HEK293T (cell line): ENCODE measurements around the gene CYP11A1.
"Not testable (repeated sequence)": the region's sequence is repeated elsewhere in the genome, so short reads cannot be mapped to it uniquely, and the experiment has no call there.

Source experiments
- CTCF ChIA-PET: fragments of 350-600 bp; formaldehyde crosslinking; extraction: SDS; loops from one replicate; lab custom pipeline; 2021; ENCODE audit warnings: antibody characterized with exemption, inconsistent platforms; lab: Yijun Ruan, JAX
- POLR2A ChIA-PET: fragments of 350-600 bp; formaldehyde crosslinking; extraction: SDS; loops from one replicate; lab custom pipeline; 2020; ENCODE audit warnings: antibody characterized with exemption, inconsistent platforms; lab: Yijun Ruan, JAX
- DNase-seq: peaks from one replicate; pipeline ENCODE4 v3.0.0; 2012; ENCODE audit warnings: mixed read lengths; ENCODE audit errors: extremely low spot score
- ARNT ChIP-seq: fragments of 450-650 bp; IDR thresholded peaks from 2 replicates; pipeline ENCODE4 v1.6.1; 2017; ENCODE audit warnings: mild to moderate bottlenecking
- BHLHE40 ChIP-seq: fragments of 450-650 bp; IDR thresholded peaks from 2 replicates; pipeline ENCODE4 v1.6.1; 2016; ENCODE audit warnings: mild to moderate bottlenecking, moderate library complexity, borderline replicate concordance
- CTBP1 ChIP-seq: fragments of 450-650 bp; IDR thresholded peaks from 2 replicates; pipeline ENCODE4 v1.6.1; 2016; ENCODE audit warnings: borderline replicate concordance
- ELF4 ChIP-seq: fragments of 450-650 bp; IDR thresholded peaks from 2 replicates; pipeline ENCODE4 v1.6.1; 2017; ENCODE audit warnings: antibody characterized with exemption
- FOXA1 ChIP-seq: fragments of 450-650 bp; IDR thresholded peaks from 2 replicates; pipeline ENCODE4 v1.6.1; 2016; ENCODE audit warnings: mild to moderate bottlenecking
- FOXK2 ChIP-seq: fragments of 450-650 bp; IDR thresholded peaks from 2 replicates; pipeline ENCODE4 v1.6.1; 2016; ENCODE audit warnings: mild to moderate bottlenecking
- FOXM1 ChIP-seq: fragments of 450-650 bp; IDR thresholded peaks from 2 replicates; pipeline ENCODE4 v1.6.1; 2017; ENCODE audit warnings: mild to moderate bottlenecking, borderline replicate concordance
- HDGF ChIP-seq: fragments of 450-650 bp; IDR thresholded peaks from 2 replicates; pipeline ENCODE4 v1.6.1; 2017; ENCODE audit warnings: antibody characterized with exemption, borderline replicate concordance
- L3MBTL2 ChIP-seq: fragments of 450-650 bp; conservative IDR thresholded peaks from 2 replicates; pipeline ENCODE4 v1.6.1; 2016; ENCODE audit warnings: mild to moderate bottlenecking
- LEF1 ChIP-seq: fragments of 450-650 bp; IDR thresholded peaks from 2 replicates; pipeline ENCODE4 v1.6.1; 2017; ENCODE audit warnings: mild to moderate bottlenecking, borderline replicate concordance
- NFRKB ChIP-seq: fragments of 450-650 bp; IDR thresholded peaks from 2 replicates; pipeline ENCODE4 v1.6.1; 2016; ENCODE audit warnings: mild to moderate bottlenecking, moderate library complexity
- SP1 ChIP-seq: fragments of 450-650 bp; IDR thresholded peaks from 2 replicates; pipeline ENCODE4 v1.6.1; 2017
- SUZ12 ChIP-seq: fragments of 450-650 bp; IDR thresholded peaks from 2 replicates; pipeline ENCODE4 v1.6.1; 2016; ENCODE audit warnings: mild to moderate bottlenecking
- TARDBP ChIP-seq: fragments of 450-650 bp; IDR thresholded peaks from 2 replicates; pipeline ENCODE4 v1.6.1; 2016
- ZNF384 ChIP-seq: fragments of 450-650 bp; IDR thresholded peaks from 2 replicates; pipeline ENCODE4 v1.6.1; 2016
- TF ChIP-seq, protein P1 (sequence below): fragments of 450-650 bp; IDR thresholded peaks from 2 replicates; pipeline ENCODE4 v1.6.1; 2016

Gene CYP11A1

DNA sequence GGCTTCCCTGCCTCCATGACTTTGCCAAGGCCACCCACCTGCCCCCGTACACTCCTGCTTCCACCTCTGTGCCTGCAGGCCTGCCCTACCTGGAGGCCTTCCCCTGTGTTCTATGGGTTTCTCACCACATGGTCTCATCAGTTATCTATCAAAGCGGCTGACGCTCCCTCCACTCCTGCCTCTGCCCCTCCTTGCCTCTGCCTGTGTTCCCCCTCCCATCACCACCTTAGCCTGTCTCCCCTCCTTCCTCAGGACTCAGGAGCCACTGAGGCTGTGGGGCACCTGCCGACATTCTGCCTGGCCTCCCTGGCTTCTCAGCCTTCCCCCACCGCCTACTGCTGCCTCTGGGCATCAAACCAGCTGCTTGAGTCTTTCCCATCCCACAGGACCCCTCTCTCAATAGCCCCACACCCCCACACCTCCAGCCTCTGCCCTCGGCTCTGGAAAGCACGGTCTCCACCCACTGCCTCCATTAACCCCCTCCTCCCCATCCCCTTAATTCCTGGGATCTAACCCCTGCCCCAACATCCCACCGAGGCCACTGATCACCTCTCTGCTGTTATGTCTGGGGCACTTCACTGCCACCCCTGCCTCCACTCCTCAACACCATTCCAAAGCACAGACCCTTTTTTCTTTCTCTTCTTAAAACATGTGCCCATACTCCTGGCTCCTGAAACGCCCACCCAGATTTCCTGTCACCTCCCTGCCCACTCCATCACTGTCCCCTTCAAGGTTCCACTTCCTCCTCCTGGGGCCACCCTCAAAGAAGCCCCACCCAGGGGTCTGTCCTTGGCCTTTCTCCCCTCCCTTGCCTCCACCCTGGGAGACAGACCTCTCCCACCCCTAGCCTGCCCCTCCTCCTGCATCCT is 24.4 kb upstream of the CYP11A1 start:
- ChIA-PET POLR2A (interaction anchor here (1.9 kb wide), 1 partner anchor 69 kb away, joined by 4 read pairs; the partner anchor contains the start of gene UBL7), CTCF (no interaction called here)
- DNase-seq = no peak
- TF ChIP-seq SUZ12 (no peak), FOXM1 (no peak), BHLHE40 (no peak), NFRKB (no peak)

DNA sequence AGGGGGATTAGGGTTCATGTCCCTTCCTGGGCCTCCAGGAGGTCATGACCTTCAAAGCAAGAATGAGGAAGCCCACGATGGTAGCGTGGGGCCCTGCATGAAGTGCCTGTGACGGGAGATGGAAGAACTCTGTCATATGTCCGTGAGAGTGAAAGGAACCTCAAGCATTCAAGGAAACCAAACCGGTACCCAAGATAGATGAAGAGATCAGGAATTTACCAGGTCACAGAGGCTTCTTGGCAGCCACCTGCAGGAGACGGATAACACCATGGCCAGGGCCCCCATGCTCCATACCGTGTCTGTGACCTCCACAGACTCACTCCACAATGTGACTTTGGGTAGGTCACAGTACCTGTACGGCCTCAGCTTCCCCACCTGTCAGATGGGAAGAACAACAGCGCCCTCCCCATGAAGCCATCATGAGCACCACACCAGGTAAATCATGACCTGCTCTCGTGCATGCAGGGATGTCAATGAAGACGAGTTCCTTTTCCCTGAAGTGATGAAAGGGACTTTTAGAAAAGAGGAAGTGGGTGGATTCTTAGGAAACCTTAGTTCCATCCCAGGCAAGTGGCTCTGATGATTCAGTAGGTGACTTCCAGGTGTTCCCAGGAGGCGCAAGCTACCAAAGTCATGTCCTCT is 23.3 kb upstream of the CYP11A1 start:
- no peak for DNase-seq
- POLR2A ChIA-PET = interaction anchor here (1.9 kb wide), 1 partner anchor 70 kb away, joined by 4 read pairs; the partner anchor contains the start of gene UBL7
- CTCF ChIA-PET = no interaction called here
- TF ChIP-seq, protein P1, sequence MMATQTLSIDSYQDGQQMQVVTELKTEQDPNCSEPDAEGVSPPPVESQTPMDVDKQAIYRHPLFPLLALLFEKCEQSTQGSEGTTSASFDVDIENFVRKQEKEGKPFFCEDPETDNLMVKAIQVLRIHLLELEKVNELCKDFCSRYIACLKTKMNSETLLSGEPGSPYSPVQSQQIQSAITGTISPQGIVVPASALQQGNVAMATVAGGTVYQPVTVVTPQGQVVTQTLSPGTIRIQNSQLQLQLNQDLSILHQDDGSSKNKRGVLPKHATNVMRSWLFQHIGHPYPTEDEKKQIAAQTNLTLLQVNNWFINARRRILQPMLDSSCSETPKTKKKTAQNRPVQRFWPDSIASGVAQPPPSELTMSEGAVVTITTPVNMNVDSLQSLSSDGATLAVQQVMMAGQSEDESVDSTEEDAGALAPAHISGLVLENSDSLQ = no peak
- TF ChIP-seq TARDBP (no peak), ELF4 (no peak), NFRKB (no peak)

DNA sequence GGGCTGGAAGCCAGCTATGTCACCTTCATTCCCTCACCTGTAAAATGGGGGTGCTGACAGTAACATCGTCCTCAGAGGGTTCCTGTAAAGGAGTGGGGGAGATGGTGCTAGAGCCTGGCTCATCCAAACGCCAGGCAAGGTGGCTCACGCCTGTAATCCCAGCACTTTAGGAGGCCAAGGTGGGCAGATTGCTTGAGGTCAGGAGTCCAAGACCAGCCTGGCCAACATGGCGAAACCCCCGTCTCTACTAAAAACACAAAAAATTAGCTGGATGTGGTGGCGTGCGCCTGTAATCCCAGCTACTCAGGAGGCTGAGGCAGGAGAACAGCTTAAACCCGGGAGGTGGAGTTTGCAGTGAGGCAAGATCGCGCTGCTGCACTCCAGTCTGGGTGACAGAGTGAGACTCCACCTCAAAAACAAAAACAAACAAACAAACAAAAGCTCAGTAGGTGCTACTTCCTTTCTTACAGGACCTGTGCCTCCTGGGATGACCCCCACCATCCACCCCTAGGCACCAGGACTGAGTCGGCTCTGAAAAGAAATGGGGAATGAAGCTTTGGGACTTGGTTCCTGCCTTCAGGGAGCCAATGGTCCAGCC is 22.7 kb upstream of the CYP11A1 start:
- DNase-seq = not testable (repeated sequence)
- CTCF ChIA-PET = interaction anchor here (0.6 kb wide), 1 partner anchor 398 kb away, joined by 3 read pairs; no protein-coding TSS in a partner anchor
- POLR2A ChIA-PET = interaction anchor here (1.9 kb wide), 1 partner anchor 71 kb away, joined by 4 read pairs; the partner anchor contains the start of gene UBL7

DNA sequence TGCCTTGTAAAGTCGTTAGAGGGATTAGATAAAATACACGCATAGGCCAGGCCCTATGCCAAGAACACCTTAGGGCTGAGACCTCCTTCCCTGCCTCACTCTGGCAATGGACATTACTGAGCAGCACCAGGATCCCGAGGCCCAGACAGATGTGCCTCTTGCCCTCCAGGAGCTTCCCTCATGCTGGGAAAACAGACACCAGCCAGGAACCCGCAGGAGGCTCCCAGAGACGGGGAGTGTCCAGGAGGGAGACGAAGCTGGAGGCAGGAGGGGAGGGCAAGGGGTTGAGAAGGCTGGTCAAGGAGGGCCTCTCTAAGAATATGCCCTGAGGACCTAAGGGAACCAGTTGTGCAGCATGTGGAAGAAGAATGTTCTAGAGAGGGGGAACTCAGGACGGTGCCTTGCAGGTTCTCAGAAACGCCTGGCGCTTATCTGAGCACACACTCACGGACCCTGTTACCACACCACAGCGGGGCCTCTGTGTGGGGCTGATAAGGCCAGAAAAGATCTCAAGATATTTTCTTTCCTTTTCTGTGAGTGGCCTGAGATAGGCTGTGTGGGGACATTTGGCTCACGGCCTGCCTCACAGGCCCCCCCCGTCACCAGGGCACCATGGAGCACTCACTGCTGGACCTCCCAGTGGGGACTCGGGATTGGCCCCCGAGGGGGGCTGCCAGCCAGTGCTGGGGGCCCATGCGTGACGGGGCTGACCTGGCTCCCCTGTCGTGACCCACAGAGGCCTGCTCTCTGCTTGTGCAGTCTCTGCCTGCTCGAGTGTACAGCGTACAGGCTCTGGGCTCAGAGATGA is 22.0 kb upstream of the CYP11A1 start:
- POLR2A ChIA-PET = interaction anchor here (1.2 kb wide), 1 partner anchor 371 kb away, joined by 3 read pairs; no protein-coding TSS in a partner anchor
- CTCF ChIA-PET = interaction anchor here (0.6 kb wide), 1 partner anchor 398 kb away, joined by 3 read pairs; no protein-coding TSS in a partner anchor
- TF ChIP-seq SUZ12 (no peak), ZNF384 (no peak), CTBP1 (no peak)
- DNase-seq = no peak

DNA sequence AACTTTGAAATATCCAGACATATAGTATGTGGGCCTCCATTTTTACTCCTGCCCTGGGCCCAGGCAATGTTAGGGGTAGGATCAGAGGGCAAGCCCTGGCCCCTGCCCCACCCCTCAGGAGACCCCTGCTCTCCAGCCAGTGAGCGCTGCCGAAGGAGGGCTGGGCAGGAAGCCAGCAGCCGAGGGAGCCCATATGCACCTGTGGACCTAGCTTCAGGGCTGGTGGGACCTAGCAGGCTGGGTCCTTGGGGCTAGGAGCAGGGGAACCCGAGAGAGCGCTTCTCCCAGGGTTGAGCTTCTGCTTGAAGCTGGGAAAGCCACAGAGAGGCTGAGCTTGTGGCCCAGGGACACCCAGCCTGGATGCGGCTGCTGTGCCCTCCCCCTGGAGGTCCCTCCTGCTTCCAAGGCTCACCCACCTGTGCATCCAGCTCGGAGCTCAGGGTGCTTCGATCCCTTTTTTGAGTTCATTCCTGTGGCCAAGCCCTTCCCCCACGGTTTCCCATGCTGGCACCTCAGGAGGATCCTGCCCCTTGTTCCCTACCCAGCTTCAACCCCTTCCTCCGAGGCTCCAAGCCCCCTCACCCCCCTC is 21.0 kb upstream of the CYP11A1 start:
- TF ChIP-seq ELF4 = no peak
- no peak for TF ChIP-seq FOXA1
- TF ChIP-seq ARNT = no peak
- TF ChIP-seq NFRKB = no peak
- no peak for TF ChIP-seq FOXM1
- no peak for TF ChIP-seq TARDBP
- TF ChIP-seq CTBP1 = no peak
- no peak for TF ChIP-seq HDGF
- TF ChIP-seq, protein P1 = no peak
- TF ChIP-seq FOXK2 = no peak
- no peak for TF ChIP-seq L3MBTL2
- no peak for TF ChIP-seq ZNF384
- no peak for TF ChIP-seq BHLHE40
- TF ChIP-seq SUZ12 = no peak
- TF ChIP-seq SP1 = no peak
- no peak for TF ChIP-seq LEF1
- ChIA-PET CTCF (interaction anchor here (0.9 kb wide), 1 partner anchor 52 kb away, joined by 3 read pairs; no protein-coding TSS in a partner anchor), POLR2A (interaction anchor here (1.2 kb wide), 1 partner anchor 372 kb away, joined by 3 read pairs; no protein-coding TSS in a partner anchor)
- no peak for DNase-seq
